Activated T-cell treated with anti-CD3 and anti-CD28 coated beads, Interleukin-2, amount 50 U/mL, for 4 hours (primary cell): ENCODE measurements around the gene TFAM. TPM values are rescaled to one million over a fixed set of nuclear protein-coding genes. Genes with fewer than 3 reads are reported as not detected.

Experiments used
- ATAC-seq, 2 donors: fragments of 200-7000 bp; cut with Tn5 transposase; one replicate each; pipeline ENCODE4 v1.10.0; 2021
- DNase-seq: peaks from one replicate; pipeline ENCODE4 v3.0.0-alpha.2; 2020
- H3K27me3 Mint-ChIP-seq: one replicate; pipeline ENCODE4 v1.8.0; 2021; ENCODE audit warnings: low read depth, mixed read lengths
- H3K36me3 Mint-ChIP-seq: one replicate; pipeline ENCODE4 v1.8.0; 2022; ENCODE audit warnings: mixed read lengths; ENCODE audit not compliant: insufficient read depth
- H3K4me1 Mint-ChIP-seq: one replicate; pipeline ENCODE4 v1.8.0; 2021; ENCODE audit warnings: low read depth, mixed read lengths
- H3K4me3 Mint-ChIP-seq: one replicate; pipeline ENCODE4 v1.8.0; 2021; ENCODE audit warnings: mild to moderate bottlenecking, moderate library complexity, mixed read lengths
- H3K9me3 Mint-ChIP-seq: one replicate; pipeline ENCODE4 v1.8.0; 2021; ENCODE audit warnings: mixed read lengths
- total RNA-seq, 3 donors: library from RNA; stranded (reverse); gene quantifications; one replicate each; pipeline ENCODE4 v1.2.1, GENCODE V29; 2021

TFAM gene
- total RNA-seq: 100 to 1,000 TPM; 136 to 157 (median 153) TPM

DNA sequence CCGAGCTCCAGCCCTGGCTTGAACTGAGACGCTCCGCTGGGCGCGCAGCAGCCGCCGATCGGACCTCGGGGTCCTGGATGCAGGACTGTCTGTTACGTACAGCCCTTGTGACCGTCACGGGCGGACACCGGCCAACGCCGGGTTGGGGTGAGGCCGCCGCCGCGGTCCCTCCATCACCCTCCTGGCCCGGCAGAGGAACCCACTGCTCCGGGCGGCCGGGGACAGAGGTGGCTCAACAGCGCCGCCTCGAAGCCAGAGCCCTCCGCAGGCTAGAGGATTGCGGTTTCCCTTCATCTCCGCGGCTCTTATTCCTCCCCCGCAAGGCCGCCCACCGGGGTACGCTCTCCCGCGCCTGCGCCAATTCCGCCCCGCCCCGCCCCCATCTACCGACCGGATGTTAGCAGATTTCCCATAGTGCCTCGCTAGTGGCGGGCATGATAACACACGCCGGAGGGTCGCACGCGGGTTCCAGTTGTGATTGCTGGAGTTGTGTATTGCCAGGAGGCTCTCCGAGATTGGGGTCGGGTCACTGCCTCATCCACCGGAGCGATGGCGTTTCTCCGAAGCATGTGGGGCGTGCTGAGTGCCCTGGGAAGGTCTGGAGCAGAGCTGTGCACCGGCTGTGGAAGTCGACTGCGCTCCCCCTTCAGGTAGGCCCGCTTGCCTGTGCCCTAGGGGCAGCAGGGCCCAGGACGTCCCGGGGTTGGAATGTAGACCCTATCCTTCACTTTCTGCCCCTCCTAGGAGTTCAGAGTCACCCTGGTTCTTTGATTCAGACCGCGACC is at the start of gene TFAM:
Gene TFAM (plus strand): TSS at position 412 of the 785 bp plus-strand sequence. CDS start 138 bp downstream, at position 550.
- DNase-seq (peak; percentile 98), ATAC-seq (peak; percentile 91)
- Mint-ChIP-seq H3K4me3 (peak within 1 kb of the TSS; percentile 100), H3K4me1 (peaks cover 45% of the 10 kb centered on the region), H3K36me3 (peaks cover 23% of the 10 kb centered on the region), H3K27me3 (no peaks in the 10 kb centered on the region), H3K9me3 (no peaks in the 10 kb centered on the region)

- ATAC-seq: no peak
- peaks cover 6% of the 10 kb centered on the region for H3K36me3 Mint-ChIP-seq
- H3K9me3 Mint-ChIP-seq: no peaks in the 10 kb centered on the region
- peak overlapping the region; percentile 99 for H3K4me3 Mint-ChIP-seq
- peaks cover 42% of the 10 kb centered on the region for H3K4me1 Mint-ChIP-seq
- DNase-seq: no peak
- no peaks in the 10 kb centered on the region for H3K27me3 Mint-ChIP-seq
Measured at GRCh38 chr10:58336242-58336641, 49.0 kb upstream of the TFAM start.

- ATAC-seq (no peak), DNase-seq (no peak)
- Mint-ChIP-seq H3K27me3 (no peaks in the 10 kb centered on the region), H3K4me3 (no peak overlapping the region), H3K4me1 (peaks cover 34% of the 10 kb centered on the region), H3K36me3 (peaks cover 14% of the 10 kb centered on the region), H3K9me3 (no peaks in the 10 kb centered on the region)
Measured at GRCh38 chr10:58341422-58341821, 43.8 kb upstream of the TFAM start.

GRCh38 chr10:58341947-58342346 is 43.3 kb upstream of the TFAM start:
- H3K9me3 Mint-ChIP-seq: no peaks in the 10 kb centered on the region
- H3K36me3 Mint-ChIP-seq: peaks cover 20% of the 10 kb centered on the region
- H3K4me3 Mint-ChIP-seq: no peak overlapping the region
- ATAC-seq (no peak), DNase-seq (no peak)
- no peaks in the 10 kb centered on the region for H3K27me3 Mint-ChIP-seq
- peaks cover 33% of the 10 kb centered on the region for H3K4me1 Mint-ChIP-seq

DNA sequence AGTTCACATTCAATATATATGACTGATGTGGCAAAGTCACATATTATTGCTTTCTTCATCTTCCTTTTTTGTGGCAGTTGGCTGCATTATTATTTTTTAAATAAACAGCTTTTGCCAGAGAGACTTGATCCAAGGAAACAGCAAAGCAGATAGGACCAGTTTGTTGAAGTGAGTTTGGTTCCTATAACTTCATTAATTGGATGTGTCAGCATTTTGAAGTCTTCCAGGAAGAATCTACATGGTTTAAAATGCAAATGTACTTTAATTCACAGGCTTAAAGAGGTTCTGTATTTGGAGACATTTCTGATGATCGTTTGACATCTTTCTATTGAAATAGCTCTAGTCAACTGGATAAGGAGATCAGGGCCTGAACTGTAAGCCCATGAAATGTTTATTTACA is 37.2 kb upstream of the TFAM start:
- Mint-ChIP-seq H3K9me3 (no peaks in the 10 kb centered on the region), H3K36me3 (peaks cover 16% of the 10 kb centered on the region), H3K4me1 (peaks cover 22% of the 10 kb centered on the region), H3K27me3 (no peaks in the 10 kb centered on the region), H3K4me3 (no peak overlapping the region)
- no peak for DNase-seq
- ATAC-seq: no peak

DNA sequence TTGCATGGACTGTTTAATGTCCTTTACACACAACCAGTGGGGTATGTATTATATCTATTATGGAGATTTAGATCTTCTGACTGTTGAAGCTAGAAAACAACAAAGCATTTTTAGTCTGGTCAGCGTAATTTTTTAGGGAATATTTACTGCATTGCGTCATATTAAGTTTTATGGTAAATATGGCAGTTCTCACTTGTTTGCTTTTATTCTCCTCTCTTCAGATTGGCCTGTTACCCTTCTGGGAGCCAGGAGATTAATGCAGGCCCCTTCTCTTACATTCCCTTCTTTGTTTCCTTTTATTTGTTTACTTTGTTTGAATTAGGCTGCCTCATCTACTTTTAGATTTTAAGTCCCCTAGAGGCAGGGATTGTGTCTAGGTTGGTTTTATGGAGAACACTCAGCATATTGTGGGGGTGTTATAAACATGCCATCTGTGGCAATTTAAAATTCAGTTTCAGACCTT is 36.6 kb upstream of the TFAM start:
- no peak for DNase-seq
- Mint-ChIP-seq H3K4me1 (peaks cover 22% of the 10 kb centered on the region), H3K36me3 (peaks cover 16% of the 10 kb centered on the region), H3K27me3 (no peaks in the 10 kb centered on the region), H3K4me3 (no peak overlapping the region), H3K9me3 (no peaks in the 10 kb centered on the region)
- ATAC-seq: no peak

DNA sequence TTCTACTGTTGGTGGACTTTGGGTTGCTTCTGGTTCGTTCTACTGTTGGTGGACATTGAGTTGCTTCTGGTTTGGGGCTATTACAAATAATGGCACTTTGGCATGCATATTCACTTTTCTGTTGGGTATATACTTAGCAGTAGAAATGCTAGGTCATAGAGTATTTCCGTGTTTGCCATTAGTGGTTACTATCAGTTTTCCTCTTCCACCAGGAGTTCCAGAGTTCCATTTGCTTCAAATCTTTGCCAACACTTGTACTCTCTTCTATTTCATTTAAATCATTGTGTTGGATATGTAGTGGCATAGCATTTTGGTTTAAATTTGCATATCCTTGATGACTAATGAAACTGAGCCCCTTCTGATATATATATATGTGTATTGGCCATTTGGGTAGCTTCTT is 35.2 kb upstream of the TFAM start:
- Mint-ChIP-seq H3K4me1 (peaks cover 22% of the 10 kb centered on the region), H3K36me3 (peaks cover 16% of the 10 kb centered on the region), H3K27me3 (no peaks in the 10 kb centered on the region), H3K4me3 (no peak overlapping the region), H3K9me3 (no peaks in the 10 kb centered on the region)
- ATAC-seq (no peak), DNase-seq (no peak)

GRCh38 chr10:58350619-58351323 is 34.4 kb upstream of the TFAM start:
- Mint-ChIP-seq H3K36me3 (peaks cover 12% of the 10 kb centered on the region), H3K9me3 (no peaks in the 10 kb centered on the region), H3K4me3 (no peak overlapping the region), H3K4me1 (peaks cover 26% of the 10 kb centered on the region), H3K27me3 (no peaks in the 10 kb centered on the region)
- no peak for DNase-seq
- ATAC-seq: no peak

DNA sequence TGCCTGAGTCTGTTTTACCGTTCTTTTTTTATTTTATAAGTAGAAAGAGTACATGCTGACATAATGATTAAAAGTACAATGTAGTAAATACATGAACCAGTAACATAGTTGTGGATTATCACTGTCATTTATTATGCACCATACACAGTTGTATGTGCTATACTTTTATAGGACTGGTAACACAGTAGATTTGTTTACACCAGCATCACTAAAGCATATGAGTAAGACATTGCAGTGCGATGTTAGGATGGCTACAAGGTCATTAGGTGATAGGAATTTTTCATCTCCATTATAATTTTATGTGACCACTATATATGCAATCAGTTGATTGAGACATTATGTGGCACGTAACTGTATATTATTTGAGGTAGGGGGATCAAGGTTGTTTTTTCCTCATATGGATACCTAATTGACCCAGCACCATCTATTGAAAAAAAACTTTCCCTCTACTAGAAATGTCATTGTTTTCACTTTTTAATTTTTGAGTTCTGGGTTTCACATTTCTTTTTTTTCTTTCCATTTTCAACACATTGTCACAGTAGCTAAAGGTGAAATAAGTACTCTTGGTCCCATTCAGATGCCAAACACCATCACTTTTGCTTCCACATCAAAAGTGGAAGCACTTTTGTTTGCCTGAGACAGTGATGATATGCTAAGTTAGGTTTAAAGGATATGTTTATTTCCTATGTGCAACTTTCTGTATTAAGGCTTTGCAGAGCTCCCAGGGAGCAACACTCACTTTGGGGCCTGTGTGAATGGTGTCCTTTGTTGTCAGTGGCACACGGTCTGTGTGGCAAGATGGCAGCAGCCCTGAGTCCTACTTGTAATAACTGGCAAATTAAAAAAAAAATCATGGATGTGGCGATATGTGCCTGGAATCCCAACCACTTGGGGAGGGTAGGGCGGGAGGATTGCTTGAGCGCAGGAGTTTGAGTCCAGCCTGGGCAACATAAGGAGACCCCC is 33.3 kb upstream of the TFAM start:
- DNase-seq (no peak), ATAC-seq (no peak)
- H3K4me1 Mint-ChIP-seq: peaks cover 26% of the 10 kb centered on the region
- peaks cover 5% of the 10 kb centered on the region for H3K36me3 Mint-ChIP-seq
- no peaks in the 10 kb centered on the region for H3K9me3 Mint-ChIP-seq
- H3K27me3 Mint-ChIP-seq: no peaks in the 10 kb centered on the region
- no peak overlapping the region for H3K4me3 Mint-ChIP-seq

DNA sequence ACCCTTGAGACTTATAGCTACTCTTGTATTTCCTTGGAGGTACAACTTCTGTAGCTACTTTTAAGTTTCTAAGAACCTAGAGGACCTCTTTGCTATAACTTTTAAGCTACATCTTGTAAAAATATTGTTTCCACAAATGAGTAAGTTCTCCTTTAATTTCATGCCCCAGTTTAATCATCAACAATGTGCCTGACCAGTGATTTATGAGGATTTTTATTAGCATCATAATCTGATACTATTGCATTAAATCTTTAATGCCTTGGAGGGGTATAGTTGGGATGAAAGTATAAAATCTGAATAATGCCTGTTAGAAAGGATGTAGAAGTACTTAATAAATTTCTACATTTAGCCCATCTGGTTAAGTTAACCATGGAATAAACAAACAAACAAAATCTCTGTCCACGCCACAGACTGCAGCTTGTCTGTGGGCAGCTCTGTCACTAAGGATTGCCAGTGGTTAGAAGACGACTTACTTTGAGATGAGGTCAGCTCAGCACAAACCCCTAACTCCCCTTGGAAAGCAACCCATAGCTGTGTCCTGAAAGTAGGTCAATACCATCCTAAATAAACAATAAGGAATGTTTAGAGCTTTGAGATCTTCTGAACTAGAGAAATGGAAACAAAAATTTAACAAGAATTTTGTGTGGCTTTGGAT is 32.1 kb upstream of the TFAM start:
- ATAC-seq (no peak), DNase-seq (no peak)
- H3K4me1 Mint-ChIP-seq: peaks cover 29% of the 10 kb centered on the region
- no peaks in the 10 kb centered on the region for H3K9me3 Mint-ChIP-seq
- H3K27me3 Mint-ChIP-seq: no peaks in the 10 kb centered on the region
- H3K36me3 Mint-ChIP-seq: no peaks in the 10 kb centered on the region
- no peak overlapping the region for H3K4me3 Mint-ChIP-seq

DNA sequence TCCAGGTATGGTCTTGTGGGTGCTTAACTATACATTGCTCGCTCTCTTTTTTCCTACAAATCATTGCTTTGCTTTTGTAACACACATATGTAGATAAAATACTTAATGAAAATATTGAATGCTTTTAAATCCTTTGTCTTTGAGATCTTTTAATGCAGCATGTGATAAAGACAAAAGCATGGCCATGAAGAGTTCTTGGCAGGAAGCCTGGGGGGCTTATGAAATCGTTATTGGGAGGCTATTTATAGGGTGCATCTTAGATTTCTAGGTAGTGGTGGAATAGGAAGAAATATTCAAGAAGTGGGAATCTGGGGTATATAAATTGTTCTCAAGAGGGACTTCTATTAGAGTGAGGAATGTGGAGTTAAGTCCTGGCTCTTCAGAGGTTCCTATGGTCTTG is 28.5 kb upstream of the TFAM start:
- no peak for DNase-seq
- Mint-ChIP-seq H3K27me3 (no peaks in the 10 kb centered on the region), H3K9me3 (no peaks in the 10 kb centered on the region), H3K36me3 (peaks cover 3% of the 10 kb centered on the region), H3K4me1 (peaks cover 34% of the 10 kb centered on the region), H3K4me3 (no peak overlapping the region)
- no peak for ATAC-seq

GRCh38 chr10:58358314-58358933 is 26.8 kb upstream of the TFAM start:
- Mint-ChIP-seq H3K4me3 (no peak overlapping the region), H3K36me3 (peaks cover 6% of the 10 kb centered on the region), H3K9me3 (no peaks in the 10 kb centered on the region), H3K27me3 (no peaks in the 10 kb centered on the region), H3K4me1 (peaks cover 30% of the 10 kb centered on the region)
- DNase-seq (no peak), ATAC-seq (no peak)

DNA sequence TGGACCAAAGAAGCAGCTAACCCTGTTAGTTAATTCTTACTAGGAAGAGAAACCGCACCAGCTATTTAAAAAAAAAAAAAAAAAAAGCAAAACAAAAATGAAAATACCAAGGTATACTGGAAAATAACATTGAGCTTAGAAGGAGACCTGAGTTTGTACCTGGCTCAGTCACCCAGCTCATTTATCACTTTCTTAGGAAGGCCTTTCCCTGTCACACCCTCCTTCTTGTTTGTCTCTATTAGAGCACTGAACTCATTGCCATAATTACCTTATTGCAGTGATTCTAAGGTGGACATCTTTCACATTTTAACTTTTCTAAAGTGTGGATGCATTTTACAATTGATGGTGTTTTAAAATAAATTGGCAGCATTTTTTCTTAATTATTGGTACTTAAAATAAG is 26.3 kb upstream of the TFAM start:
- Mint-ChIP-seq H3K36me3 (peaks cover 8% of the 10 kb centered on the region), H3K27me3 (no peaks in the 10 kb centered on the region), H3K4me1 (peaks cover 30% of the 10 kb centered on the region), H3K4me3 (no peak overlapping the region), H3K9me3 (no peaks in the 10 kb centered on the region)
- ATAC-seq (no peak), DNase-seq (no peak)
